ENCODE results near the gene OSMR.

Gene OSMR

DNA sequence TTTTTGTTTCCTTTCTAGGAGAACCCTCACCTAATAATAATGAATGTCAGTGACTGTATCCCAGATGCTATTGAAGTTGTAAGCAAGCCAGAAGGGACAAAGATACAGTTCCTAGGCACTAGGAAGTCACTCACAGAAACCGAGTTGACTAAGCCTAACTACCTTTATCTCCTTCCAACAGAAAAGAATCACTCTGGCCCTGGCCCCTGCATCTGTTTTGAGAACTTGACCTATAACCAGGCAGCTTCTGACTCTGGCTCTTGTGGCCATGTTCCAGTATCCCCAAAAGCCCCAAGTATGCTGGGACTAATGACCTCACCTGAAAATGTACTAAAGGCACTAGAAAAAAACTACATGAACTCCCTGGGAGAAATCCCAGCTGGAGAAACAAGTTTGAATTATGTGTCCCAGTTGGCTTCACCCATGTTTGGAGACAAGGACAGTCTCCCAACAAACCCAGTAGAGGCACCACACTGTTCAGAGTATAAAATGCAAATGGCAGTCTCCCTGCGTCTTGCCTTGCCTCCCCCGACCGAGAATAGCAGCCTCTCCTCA is 87.1 kb downstream of the OSMR start:
- DNase-seq: no peak

DNA sequence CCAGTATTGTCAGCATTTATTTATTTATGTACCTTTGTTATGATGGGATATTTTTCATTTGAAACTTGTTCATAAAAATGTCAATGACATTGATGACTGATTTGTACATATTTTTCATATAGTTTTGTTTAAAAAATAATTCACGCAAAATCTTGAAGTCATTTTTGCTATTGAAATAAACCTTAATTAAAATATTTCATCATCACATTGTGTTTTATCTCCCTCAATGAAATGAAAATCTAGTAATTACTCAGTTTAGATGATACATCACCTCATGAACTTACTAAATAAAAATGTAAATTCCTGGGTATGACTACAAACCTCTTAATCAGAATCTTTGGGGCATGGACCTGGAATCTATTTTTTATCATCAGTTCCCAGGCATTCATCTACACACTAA is 89.6 kb downstream of the OSMR start:
- DNase-seq: no peak

DNA sequence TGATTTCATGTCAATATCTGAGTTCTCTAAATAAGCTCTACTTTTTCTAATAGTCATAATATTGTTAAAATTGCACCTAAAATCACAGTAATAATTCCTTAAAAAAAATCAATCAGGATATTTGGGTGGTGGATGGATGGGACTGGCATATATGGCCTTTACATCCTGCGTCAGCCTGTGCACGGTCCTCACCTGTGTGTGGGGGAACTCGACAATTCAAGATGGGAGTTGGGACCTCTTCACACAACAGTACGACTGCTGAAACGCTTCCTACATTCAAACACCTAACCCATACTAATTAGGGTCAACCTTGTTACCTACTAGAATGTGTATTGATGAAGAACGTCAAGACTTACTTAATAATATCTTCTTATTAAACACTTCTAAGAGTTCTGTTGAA is 90.5 kb downstream of the OSMR start:
- no peak for DNase-seq

DNA sequence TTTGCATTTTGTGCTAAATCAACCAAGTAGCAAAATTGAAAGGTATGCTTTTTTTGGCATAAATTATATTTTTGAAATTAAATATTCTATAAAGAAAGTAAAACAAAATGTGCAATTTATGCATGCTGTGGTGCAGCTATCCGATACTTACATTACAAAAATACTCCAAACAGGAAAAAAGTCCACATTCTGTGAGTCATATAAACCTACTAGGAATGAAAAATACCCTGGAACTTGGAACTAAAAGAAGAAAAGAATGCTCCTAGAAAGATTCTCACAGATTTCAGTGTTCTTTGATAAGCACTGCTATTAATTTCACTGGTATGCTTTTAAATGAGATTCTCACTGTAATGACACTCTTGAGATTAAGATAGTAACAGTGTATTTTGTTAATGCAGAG is 92.6 kb downstream of the OSMR start:
- no peak for DNase-seq

DNA sequence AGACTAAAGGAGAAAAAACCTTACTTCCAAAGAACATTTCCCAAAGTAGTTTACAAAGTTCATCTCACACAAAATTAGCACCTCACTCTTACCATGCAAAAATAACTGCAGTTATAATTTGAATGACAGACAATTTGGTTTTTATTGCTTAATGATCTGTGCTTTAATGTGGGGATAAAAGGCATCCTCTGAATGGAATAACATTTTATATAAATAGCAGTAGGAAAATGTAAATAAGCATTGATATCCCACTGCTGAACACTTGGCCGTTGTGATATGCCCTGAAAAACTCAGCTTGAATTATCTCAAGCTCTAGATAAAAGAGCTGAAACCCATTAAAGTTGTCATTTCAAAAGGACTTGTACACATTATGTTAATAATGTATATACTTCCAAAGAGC is 93.2 kb downstream of the OSMR start:
- no peak for DNase-seq

DNA sequence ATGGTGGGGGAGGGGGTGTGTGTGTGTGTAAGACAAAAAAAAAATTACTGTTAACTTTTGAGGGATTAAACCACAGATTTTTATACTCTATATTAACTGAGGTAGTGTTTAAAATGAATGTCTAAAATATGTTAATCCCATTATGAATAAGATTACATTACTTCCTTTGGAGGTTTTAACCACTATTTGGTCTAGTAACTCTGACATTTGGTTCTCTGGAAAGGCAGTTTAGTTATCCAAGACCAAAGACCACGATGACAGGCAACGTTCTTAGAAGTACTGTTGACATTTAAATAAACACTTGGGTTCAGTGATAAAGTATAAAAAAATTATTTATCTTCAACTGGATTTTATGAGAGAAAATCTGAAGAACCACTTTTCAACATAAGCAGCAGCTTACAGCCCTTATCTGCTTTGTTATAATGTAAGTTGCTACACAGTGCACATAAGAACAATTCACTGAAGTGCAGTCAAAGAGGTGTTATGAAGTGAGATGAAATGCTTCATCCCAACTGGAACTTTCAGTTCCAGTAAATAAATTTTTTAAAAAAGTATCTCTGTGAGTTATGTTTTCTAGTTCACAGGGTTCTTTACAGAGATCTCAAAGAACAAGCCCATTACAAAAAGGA is 94.5 kb downstream of the OSMR start:
- no peak for DNase-seq

DNA sequence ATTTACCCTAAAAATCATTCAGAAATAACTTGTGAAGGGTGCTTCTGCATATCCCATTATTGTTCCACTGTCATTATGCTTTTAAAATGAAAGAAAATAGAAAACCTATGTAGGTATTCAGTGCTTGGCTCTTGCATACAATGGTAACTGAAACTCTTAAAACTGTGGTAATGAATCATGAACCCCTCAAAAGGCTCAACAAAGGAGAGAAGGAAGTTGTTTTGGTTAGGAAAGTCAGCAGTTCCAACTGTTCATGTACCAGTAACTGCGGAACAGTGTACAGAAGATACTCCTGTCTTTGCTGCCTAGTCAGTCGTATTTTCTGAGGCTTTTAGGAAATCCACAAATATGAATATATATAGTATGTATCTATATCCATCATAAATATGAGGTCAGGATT is 96.1 kb downstream of the OSMR start:
- no peak for DNase-seq

DNA sequence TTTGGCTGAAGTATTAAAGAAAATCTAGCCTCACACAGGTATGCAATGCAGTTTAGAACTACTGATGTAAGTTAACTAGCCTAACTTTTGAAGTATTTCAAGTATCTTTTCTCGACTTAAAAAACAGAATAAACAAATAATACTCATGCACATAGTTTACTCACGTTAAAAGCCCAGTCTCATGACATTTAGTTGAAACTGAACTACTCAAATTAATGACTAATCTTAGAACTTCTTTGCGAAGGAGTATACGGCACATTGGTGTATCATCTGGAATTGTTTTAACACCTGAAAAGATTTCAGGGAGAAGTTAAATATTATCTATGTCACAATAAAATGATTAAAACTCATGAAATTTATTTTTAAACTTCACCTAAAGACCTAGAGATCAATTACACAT is 98.5 kb downstream of the OSMR start:
- no peak for DNase-seq

DNA sequence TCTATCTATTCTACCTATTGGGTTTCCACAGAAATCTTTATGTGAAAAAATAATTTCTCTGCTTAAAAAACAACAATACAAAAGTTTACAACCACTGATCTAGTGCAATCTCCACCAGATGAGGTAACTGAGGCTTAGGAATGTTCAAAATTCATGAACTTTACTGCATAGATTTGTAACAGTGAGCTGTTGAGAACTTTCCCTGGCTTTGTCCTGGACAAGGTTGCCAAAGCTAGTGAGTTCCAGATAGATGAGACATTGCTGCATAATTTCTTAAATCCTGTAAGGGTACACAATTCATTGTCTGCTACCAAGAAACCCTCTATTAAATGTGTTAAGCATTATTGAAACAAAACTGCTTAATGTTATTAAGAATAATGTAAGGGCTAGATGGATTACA is 102.7 kb downstream of the OSMR start:
- DNase-seq: no peak

DNA sequence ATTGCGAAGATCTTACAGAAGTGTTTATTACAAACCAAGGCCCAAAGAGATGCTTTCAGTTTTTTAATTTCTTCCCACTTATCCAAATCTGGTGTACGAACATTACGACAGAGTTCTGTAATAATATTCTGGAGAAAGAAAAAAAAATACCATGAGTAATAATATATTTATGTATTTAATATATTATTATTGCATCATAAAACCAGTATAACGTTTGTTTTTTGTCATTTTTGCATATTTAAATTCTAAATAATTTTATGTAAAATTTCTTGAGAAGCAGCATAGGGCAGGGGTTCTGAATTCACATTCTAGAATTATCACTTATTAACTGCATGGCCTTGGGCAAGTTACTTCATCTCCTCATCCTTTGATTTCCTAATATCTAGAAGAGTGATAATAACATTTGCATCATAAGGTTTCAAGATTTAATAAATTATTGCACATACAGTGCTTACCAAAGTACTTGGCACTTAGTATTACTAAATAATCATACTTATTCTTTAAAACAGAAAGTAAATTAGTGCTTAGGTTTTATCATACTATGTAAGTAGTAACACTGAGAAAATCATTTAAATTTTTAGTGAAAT is 107.7 kb downstream of the OSMR start:
- no peak for DNase-seq

DNA sequence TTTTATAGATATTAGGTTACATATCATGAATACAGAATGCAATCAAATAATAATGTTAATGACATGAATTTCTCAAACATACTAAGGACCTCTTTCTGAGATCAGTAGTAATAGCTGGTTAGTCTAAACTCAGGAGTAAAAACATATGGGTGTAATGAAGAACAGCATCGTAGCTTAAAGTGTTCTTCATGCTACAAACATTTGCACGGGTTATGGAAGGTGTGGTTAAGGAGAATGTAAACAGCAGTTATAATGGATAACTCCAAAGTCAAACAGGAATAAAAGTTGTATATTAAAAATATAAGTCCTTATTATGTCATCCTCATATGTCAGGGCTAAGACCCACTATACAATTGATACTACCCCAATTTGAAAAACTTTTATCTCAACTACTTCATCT is 115.9 kb downstream of the OSMR start:
- DNase-seq: no peak

DNA sequence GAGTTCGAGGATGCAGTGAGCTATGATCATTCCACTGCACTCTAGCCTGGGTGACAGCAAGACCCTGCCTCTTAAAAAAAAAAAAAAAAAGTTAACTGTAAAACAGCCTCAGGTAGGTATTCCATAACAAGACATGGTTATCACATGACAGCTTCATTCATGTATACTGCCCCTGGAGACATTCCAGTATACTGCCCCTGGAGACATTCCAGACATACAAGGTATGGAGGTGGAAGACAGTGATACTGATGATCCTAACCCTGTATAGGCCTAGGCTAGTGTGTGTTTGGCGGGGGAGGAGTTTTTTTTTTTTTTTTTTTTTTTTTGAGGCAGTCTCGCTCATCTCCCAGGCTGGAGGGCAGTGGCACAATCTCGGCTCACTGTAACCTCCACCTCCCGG is 122.9 kb downstream of the OSMR start:
- DNase-seq: no peak

DNA sequence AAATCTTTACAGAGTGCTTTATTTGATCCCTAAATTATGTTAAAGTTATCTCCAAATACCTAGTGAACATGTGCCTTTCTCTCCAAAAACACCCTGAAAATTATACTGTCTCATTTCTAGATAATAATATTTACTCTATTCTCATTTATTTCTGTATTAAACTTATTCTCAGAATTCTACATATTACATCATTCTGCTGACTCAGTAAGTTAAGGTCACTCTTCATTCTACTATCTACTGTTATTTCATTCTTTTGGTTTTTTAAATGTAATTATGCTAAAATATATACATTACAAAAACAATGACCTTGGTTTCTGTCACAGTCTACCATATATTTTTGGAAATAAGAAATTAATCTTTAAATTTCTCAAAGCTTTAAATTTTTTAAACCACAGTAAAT is 132.2 kb downstream of the OSMR start:
- no peak for DNase-seq

DNA sequence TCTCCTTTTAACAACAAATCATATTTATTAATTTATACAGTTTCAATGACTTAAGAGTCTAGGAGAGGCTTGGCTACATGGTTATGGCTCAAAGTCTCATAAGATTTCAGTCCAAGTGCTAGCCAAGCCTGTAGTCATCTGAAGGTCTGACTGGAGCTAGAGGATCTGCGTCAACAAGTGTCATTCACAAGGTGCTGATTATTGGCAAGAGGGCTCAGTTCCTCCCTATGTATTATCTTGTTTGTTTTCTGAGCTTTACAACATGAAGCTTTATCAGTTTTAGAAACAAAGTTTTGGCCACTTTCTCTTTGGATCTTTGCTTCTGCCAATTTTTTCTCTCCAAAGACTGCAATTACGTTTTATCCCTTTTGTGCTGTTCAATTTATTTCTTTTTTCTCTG is 133.7 kb downstream of the OSMR start:
- DNase-seq: no peak

All from femur (tissue), 1 donor.